Endothelial cell of umbilical vein (primary cell): ENCODE measurements around the gene CROCC2. TPM values are rescaled to one million over a fixed set of nuclear protein-coding genes. Genes with fewer than 3 reads are reported as not detected.

Experiments
- BruUV-seq: library from RNA; stranded (reverse); fragments of 400-500 nt; replicated peaks from 2 replicates; lab custom pipeline; 2021; lab: Mats Ljungman, UMichigan
- CTCF ChIA-PET: fragments of 300-600, 350-600 bp; sonication (Branson Sonifier 250); formaldehyde crosslinking; loops from one replicate; lab custom pipeline; 2021; ENCODE audit warnings: antibody characterized with exemption, inconsistent platforms; lab: Charles Lee
- POLR2A ChIA-PET: fragments of 300-600, 350-600 bp; sonication (Branson Sonifier 250); formaldehyde crosslinking; loops from one replicate; lab custom pipeline; 2021; ENCODE audit warnings: antibody characterized with exemption, inconsistent platforms; lab: Charles Lee
- DNase-seq: peaks from one replicate; pipeline ENCODE4 v3.0.0-alpha.2; 2011; ENCODE audit warnings: low read depth, low spot score
- FAIRE-seq: peaks from 2 replicates; lab custom pipeline; 2011; peaks lifted over from hg19 to GRCh38; lab: Jason Lieb, UNC
- H2AFZ ChIP-seq: 2 replicates; pipeline ENCODE4 v1.6.0; 2012; ENCODE audit warnings: low read depth, low read length, control low read depth, inconsistent platforms
- H3K27ac ChIP-seq: 2 replicates; pipeline ENCODE4 v1.5.1; 2011; ENCODE audit warnings: low read depth, mild to moderate bottlenecking, control low read depth, low read length, moderate library complexity; ENCODE audit not compliant: insufficient read depth
- H3K27me3 ChIP-seq, 2 experiments: 2 replicates each; pipeline versions ENCODE4 v1.6.0 to v1.6.1; 2011; ENCODE audit warnings: low read length in 2 of 2, mixed read lengths in 1 of 2; ENCODE audit not compliant: control insufficient read depth in 2 of 2, insufficient read depth in 2 of 2
- H3K36me3 ChIP-seq, 2 experiments: 2 replicates in 1 of 2; 3 replicates in 1 of 2; pipeline ENCODE4 v1.5.1; 2011; ENCODE audit warnings: low read length in 2 of 2, mild to moderate bottlenecking in 1 of 2, moderate library complexity in 1 of 2; ENCODE audit not compliant: control insufficient read depth in 2 of 2, insufficient read depth in 2 of 2; ENCODE audit errors: extremely low read depth in 1 of 2
- H3K4me1 ChIP-seq: 3 replicates; pipeline ENCODE4 v1.5.1; 2011; ENCODE audit warnings: mild to moderate bottlenecking, low read length; ENCODE audit not compliant: control insufficient read depth, insufficient read depth; ENCODE audit errors: extremely low read depth
- H3K4me2 ChIP-seq: 2 replicates; pipeline ENCODE4 v1.6.1; 2011; ENCODE audit warnings: low read length, control low read depth, mixed read lengths; ENCODE audit not compliant: insufficient read depth
- H3K4me3 ChIP-seq, 3 experiments: fragments of 200-600 bp in 1 of 3; sonication (generic), shearing (Covaris generic) in 1 of 3; replicated peaks in 1 of 3; 2 replicates each; pipeline ENCODE4 v1.5.1; 2011 to 2016; ENCODE audit warnings: control low read depth in 3 of 3, low read length in 3 of 3, mild to moderate bottlenecking in 2 of 3, inconsistent platforms in 1 of 3, low read depth in 1 of 3, moderate library complexity in 1 of 3; ENCODE audit not compliant: insufficient read depth in 1 of 3
- H3K79me2 ChIP-seq: 2 replicates; pipeline ENCODE4 v1.6.0; 2012; ENCODE audit warnings: low read length, inconsistent platforms; ENCODE audit not compliant: control insufficient read depth, insufficient read depth
- H3K9ac ChIP-seq: replicated peaks from 2 replicates; pipeline ENCODE3; 2011; ENCODE audit warnings: low read length, control low read depth; ENCODE audit not compliant: insufficient read depth; ENCODE audit errors: extremely low read depth
- H3K9me1 ChIP-seq: replicated peaks from 3 replicates; pipeline ENCODE4 v1.6.0; 2011; ENCODE audit warnings: mild to moderate bottlenecking, low read length; ENCODE audit not compliant: control insufficient read depth, insufficient read depth; ENCODE audit errors: extremely low read depth
- H3K9me3 ChIP-seq: replicated peaks from 2 replicates; pipeline ENCODE4 v1.5.1; 2012; ENCODE audit warnings: low read length, inconsistent platforms; ENCODE audit not compliant: control insufficient read depth, insufficient read depth
- H4K20me1 ChIP-seq: replicated peaks from 2 replicates; pipeline ENCODE3; 2011; ENCODE audit warnings: mild to moderate bottlenecking, low read length; ENCODE audit not compliant: control insufficient read depth, insufficient read depth; ENCODE audit errors: extremely low read depth
- CTCF ChIP-seq, 2 donors: IDR thresholded peaks; 1 replicate in 1 of 2; 2 replicates in 1 of 2; pipeline ENCODE4 v1.5.1; 2011; ENCODE audit warnings: low read length in 2 of 2, mild to moderate bottlenecking in 2 of 2, moderate library complexity in 2 of 2, control low read depth in 1 of 2, inconsistent platforms in 1 of 2, low read depth in 1 of 2; ENCODE audit not compliant: insufficient read depth in 1 of 2; ENCODE audit errors: extremely low read depth in 1 of 2
- EZH2 ChIP-seq: IDR thresholded peaks from 2 replicates; pipeline ENCODE4 v1.6.1; 2012; ENCODE audit warnings: borderline replicate concordance, low read depth, mild to moderate bottlenecking, moderate library complexity, low read length, inconsistent platforms; ENCODE audit not compliant: severe bottlenecking
- FOS ChIP-seq: IDR thresholded peaks from 2 replicates; pipeline ENCODE4 v1.6.1; 2011; ENCODE audit warnings: mild to moderate bottlenecking, low read length, moderate library complexity, borderline replicate concordance; ENCODE audit not compliant: insufficient read depth
- GATA2 ChIP-seq: IDR thresholded peaks from 2 replicates; pipeline ENCODE4 v1.7.0; 2011; ENCODE audit warnings: low read depth, mild to moderate bottlenecking, moderate library complexity, mixed read lengths, low read length; ENCODE audit not compliant: insufficient read length, insufficient read depth
- JUN ChIP-seq: IDR thresholded peaks from 2 replicates; pipeline ENCODE4 v1.6.1; 2011; ENCODE audit warnings: borderline replicate concordance, low read depth; ENCODE audit not compliant: insufficient read length, insufficient read depth
- MAX ChIP-seq: IDR thresholded peaks from 2 replicates; pipeline ENCODE4 v1.6.1; 2011; ENCODE audit not compliant: insufficient read depth, insufficient read length
- MYC ChIP-seq: IDR thresholded peaks from one replicate; pipeline ENCODE4 v1.6.1; 2011; ENCODE audit warnings: mild to moderate bottlenecking, low read depth, low read length
- POLR2A ChIP-seq: IDR thresholded peaks from 2 replicates; pipeline ENCODE4 v1.6.1; 2012; ENCODE audit warnings: low read depth, mild to moderate bottlenecking, control low read depth, low read length
- POLR2AphosphoS5 ChIP-seq: IDR thresholded peaks from 2 replicates; pipeline ENCODE4 v1.6.1; 2012; ENCODE audit warnings: low read depth, mild to moderate bottlenecking, control low read depth, low read length, moderate library complexity; ENCODE audit not compliant: insufficient read depth
- dilution Hi-C: fragments of 300-500 bp; cut with MboI; formaldehyde crosslinking; loops from one replicate; pipeline ENCODE4 v1.15.0; 2019; ENCODE audit warnings: low sequenced_read_pairs; ENCODE audit not compliant: extremely low pct_ligation_motif_present
- intact Hi-C: fragments of 100-400 bp; cut with micrococcal nuclease; formaldehyde crosslinking; loops from one replicate; pipeline ENCODE4 v1.10.0; 2022
- polyA plus RNA-seq, 4 experiments: library from polyadenylated mRNA; depleted of rRNA in 3 of 4; stranded (reverse) in 3 of 4; unstranded in 1 of 4; fragments of >200 nt; gene quantifications; 2 replicates each; pipeline versions ENCODE4 v1.2.1 to v1.2.3, GENCODE V29; 2011 to 2012; ENCODE audit warnings: missing spikeins in 1 of 4
- total RNA-seq: library from RNA; stranded (reverse); gene quantifications from 2 replicates; pipeline ENCODE4 v1.2.3, GENCODE V29; 2021

Gene CROCC2
- total and polyA plus RNA-seq, 2 donors (not counting 3 experiments of a cell fraction or from before 2014, with no cell fraction given), result not detected

GRCh38 chr2:240966457-240966905, 60.3 kb downstream of the CROCC2 start:
- TF ChIP-seq POLR2A, result no peak
- no peak for TF ChIP-seq MYC
- no peak for TF ChIP-seq CTCF (IDR thresholded peaks at IDR 0.05; ENCODE audit: extremely low read depth in 1 of 2, insufficient read depth in 1 of 2, low read depth in 1 of 2, low read length in 2 of 2)
- no peak for TF ChIP-seq EZH2
- no peak for TF ChIP-seq FOS
- no peak for TF ChIP-seq POLR2AphosphoS5
- no peak for TF ChIP-seq MAX
- TF ChIP-seq GATA2, result no peak
- TF ChIP-seq JUN, result no peak
- intact Hi-C loops, result no loop called here
- Histone ChIP-seq H3K4me3 (no peak overlapping the region), H3K4me1 (no peaks in the 10 kb centered on the region), H3K9ac (no peak overlapping the region), H3K36me3 (no peaks in the 10 kb centered on the region), H3K9me3 (no peaks in the 10 kb centered on the region), H2AFZ (no peak overlapping the region), H4K20me1 (no peaks in the 10 kb centered on the region), H3K27me3 (no peaks in the 10 kb centered on the region), H3K4me2 (no peak overlapping the region), H3K9me1 (no peaks in the 10 kb centered on the region), H3K27ac (no peak overlapping the region), H3K79me2 (no peaks in the 10 kb centered on the region)
- ChIA-PET POLR2A (no interaction called here), CTCF (interaction anchor here (1.1 to 1.9 kb wide), 3 partner anchors 17 to 112 kb away, joined by 3 to 8 read pairs (median 6); no protein-coding TSS in a partner anchor)
- DNase-seq (no peak), FAIRE-seq (no peak)
- dilution Hi-C loops, result no loop called here
- BruUV-seq, result no TSS peak
